Dermis microvascular lymphatic vessel endothelial cell (primary cell): ENCODE results near the gene CDS2. TPM values are rescaled to one million over a fixed set of nuclear protein-coding genes. Genes with fewer than 3 reads are reported as not detected.

Source experiments
- DNase-seq, 2 donors: peaks; one replicate each; pipeline versions ENCODE4 v3.0.0 to v3.0.0-alpha.2; 2010; ENCODE audit warnings: low read depth in 2 of 2
- total RNA-seq: library from RNA; depleted of rRNA; stranded (reverse); fragments of >200 nt; gene quantifications from 2 replicates; pipeline ENCODE4 v1.2.1, GENCODE V29; 2014

CDS2 gene
- total RNA-seq, 1 donor from 2014 or later = 67.0 TPM

DNA sequence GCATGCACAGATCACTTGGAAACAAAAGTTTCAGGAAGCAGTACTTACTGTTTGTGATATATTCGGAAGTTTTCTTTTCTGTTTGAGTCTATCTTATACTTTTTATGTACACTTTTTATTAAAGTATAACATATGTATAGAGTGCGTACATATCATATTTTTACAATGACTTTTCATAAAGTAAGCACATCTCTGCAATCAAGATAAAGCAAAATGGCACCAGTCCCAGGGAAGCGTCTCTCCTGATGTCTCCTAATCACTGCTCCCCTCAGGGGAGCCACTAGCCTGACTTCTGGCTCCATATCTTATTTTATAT lies 26.3 kb downstream of the CDS2 start:
- DNase-seq = no peak

DNA sequence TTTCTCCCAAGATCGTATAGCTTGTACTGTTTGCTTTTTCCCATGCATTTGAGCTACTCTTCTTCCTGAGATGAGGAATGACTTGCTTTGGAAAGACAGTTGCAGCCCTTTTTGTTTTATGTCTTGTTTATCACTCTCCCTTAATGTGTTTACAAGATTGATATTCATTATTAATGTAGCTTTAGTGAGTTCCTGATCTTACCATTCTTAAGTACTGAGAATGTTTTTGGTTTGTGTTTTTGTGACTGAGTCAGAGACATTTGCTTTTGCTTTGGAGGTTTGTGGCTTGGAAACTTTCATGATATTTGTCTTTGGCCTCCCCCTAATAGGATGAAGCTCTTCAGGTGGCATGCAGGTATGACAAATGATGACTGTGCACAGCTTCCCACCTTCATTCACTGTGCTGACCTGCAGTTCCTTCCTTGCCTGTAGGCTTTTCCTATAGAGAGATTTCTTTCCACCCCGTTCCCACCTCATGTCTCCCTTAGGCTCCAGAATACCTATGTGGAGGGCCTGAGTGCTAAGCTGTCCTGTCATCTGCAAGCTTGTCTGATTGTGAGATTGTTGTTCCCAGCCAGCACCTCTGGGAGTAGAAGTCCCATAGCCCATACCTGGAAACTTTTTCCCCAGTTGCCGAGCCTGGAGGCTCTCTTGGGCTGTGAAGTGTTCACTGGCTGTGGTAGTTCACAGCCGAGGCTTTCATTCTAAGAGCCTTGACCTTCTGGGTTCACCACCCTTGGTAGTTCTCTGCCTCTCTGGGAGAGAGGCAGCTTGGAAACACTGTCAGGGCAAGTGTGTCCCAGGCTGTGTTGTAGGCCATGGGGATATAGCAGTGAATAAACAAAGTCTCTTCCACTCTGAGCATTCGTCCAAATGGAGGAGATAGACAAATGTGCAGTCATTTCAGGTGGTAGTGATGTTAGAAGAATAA lies 27.1 kb downstream of the CDS2 start:
- no peak for DNase-seq

DNA sequence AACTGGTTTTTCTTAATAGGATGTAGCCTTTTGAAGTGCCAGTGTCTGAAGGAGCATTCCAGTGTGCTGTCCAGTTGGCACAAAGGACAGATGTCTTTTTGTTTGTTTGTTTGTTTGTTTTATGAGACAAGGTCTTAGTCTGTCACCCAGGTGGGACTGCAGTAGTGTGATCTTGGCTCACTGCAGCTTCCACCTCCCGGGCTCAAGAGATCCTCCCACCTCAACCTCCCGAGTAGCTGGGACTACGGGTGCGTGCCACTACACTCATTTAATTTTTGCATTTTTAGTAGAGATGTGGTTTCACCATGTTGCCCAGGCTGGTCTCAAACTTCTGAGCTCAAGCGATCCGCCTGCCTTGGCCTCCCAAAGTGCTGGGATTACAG lies 27.7 kb downstream of the CDS2 start:
- DNase-seq = no peak

DNA sequence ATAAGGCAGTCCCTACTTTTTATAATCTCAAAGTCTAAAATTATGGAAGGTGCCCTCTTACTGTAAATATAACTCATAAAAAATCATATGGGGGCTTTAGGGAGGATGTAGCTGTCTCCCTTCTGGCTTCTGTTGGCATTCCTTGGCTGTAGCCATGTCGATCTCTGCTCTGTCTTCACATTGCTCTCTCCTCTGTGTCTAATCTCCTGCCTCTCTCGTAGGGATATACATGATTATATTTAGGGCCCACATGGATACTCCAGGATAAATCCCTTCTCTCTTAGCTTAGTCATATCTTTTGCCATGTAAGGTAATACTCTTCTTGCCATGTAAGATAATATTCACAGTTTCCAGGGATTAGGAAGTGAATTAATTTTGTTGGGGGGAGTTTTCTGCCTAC lies 28.6 kb downstream of the CDS2 start:
- DNase-seq = no peak

DNA sequence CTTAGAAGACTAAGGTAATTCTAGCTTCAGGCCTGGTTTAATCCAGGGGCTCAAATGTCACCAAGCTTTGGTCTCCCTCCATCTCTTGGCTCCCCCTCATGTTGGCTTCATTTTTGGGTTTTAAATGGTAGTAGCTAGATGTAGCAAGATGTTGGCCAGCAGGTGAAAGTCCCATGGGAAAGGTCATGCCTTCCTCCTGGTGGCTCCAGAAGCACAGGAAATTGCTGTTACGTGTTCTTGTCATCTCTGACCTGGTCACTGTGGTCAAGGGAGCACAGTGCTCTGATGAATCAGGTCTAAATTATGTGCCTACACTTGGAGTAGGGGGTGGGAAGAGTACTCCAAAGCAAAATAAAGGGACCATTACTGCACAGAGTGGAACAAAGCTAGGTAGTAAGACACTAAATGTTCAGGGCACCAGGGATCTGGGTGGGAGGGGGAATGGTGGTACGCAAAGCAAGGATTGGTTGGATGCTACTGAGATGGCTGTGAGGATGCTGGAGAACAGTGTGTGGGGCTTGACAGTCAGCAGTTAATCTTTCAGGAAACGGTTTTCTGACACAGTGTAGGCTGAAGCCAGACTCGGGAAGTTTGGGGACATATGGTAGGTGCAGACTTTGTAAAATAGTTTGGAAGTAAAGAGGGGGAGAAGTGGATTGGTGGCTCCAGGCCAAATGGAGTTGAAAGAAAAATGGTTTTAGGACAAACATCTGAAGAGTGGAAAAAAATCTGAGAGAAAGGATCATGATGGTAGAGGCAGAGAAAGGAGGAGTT lies 30.1 kb downstream of the CDS2 start:
- peak; percentile 70 to 76 for DNase-seq

DNA sequence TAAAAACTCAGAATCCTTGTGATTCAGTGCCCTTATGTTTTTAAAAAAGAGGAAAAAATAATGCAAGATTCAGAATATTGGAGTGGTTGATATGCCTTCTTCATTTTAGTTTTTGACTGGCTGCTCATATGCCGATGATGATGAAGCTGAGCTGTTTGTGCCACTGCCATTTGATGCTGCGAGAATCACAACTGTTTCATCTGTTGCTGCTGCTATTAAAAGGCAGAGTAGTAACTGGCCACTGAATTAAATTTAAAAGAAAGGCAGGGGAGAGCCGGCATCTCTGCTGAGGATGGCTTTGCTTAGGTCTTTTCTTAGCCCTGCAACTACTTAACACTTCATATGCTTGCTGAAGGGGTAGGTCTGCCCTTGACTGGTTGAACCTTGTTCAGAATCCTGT lies 33.1 kb downstream of the CDS2 start:
- DNase-seq = no peak

DNA sequence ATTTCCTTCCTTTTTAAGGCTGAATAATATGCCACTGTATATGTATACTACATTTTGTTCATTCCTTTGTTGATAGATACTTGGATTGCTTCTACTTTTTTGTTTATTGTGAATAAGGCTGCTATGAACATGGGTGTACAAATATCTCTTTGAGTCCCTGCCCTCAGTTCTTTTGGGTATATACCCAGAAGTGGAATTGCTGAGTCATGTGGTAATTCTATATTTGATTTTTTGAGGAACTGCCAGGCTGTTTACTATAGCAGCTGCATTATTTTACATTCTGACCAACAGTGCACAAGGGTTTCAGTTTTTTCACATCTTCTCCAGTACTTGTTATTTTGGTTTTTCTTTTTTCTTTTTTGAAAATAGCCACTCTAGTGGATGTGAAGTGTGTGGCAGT lies 34.1 kb downstream of the CDS2 start:
- no peak for DNase-seq

DNA sequence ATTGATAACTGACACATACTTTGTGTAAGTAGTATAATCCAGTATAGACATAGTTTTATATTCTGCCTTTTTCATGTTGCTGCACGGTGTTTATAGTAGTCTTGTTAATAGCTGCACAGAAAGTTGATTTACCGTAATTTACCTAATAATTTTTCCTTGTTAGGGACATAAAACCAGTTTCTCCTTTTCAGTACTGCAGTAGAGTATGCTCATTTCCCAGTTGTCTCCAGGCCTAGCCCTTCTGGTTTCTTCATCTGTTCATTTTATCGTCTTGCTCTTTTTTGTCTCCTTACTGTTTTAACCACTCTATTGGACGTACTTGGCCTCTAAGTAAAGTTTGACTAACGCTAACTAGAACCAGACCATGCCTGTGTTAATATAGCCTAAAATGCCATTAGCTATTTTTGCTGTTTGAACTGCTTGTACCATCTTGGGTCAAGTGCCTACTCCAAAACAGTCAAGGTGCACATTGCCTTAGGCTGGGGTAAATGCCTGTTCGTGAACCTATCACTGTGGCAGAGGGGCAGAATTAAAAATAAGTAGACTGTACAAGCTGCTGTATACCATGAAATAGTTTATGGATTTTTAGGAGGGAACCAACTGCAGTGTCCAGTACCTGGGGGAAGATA lies 34.8 kb downstream of the CDS2 start:
- DNase-seq = no peak

DNA sequence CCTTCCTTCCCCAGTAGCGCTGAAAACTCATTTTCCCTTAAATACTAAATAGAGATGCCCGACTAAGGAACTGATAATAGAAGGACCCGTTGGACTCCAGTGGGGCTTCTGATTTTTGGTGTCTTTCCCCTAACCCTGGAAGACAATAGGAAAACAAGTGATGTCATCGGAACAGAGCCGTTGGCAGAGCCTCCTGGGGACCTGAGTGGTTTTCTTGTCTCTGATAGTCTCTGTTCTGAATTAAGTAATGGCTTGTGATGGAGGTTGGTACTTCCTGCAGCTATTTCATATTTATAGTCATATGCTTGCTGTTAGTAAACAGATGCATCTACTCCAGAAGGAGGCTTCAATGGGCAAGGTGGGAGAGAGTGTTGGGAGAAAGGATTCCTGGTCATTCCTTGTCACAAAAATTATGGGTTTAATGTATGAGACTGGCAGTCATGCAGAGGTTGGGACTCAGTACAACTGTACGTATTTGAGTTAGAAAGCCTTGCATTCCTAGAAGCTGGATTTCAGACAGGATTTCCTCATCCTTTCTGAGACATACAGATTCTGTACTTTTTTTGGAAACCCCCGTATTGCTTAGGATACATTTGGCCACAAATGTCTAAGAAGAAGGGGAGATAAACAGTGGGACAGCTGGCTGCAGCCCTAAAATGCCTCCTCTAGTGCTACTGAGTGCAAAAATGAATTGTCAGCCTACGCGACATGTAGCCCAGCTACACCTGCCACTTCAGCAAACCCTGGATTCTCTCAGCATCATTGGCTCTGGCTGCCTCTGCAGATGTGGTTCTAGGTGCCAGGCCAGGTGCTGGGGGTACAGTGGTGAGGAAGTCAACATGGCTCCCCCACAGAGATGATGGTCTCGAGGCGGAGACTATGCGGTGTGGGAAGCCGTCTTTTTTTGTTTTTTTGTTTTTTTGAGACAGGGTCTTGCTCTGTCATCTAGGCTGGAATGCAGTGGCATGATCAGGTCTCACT lies 38.1 kb downstream of the CDS2 start:
- no peak for DNase-seq

DNA sequence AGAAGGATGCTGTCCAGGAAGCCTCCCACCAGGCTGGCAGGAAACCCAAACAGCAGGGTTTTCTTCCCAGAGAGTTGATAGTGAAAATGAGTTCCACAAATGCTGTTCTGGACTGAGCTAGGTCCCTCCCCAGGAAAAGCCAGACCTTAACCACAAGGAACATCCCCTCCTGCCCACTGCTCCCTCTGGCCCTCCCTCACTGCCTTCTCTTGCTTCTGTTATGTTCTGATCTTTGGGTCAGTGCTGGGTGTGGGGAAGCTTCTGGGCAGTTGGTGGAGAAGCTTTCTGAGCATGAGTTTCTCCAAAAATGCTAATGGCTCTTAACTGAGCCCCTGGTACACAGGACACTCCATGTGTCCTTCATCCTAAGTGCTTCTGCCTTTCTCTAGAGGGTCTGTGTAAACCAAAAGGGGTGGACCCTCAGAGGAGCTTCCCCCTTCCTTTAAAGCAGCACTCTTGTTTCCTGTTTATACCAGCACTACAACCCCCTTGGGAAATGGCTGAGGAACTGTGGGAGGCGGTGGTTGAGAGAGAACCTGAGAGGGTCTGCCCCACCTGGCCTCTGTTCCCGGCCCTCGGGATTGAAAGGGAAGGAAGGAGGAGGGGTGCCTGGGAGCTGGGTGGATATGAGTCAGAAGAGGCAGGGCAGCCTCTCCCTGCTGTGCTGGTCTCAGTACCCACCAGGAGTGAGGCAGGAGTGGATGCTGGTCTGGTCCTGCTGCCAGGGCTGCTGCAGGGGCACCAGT lies 42.0 kb downstream of the CDS2 start:
- DNase-seq = peak in 1 of 2 donors; percentile 82

DNA sequence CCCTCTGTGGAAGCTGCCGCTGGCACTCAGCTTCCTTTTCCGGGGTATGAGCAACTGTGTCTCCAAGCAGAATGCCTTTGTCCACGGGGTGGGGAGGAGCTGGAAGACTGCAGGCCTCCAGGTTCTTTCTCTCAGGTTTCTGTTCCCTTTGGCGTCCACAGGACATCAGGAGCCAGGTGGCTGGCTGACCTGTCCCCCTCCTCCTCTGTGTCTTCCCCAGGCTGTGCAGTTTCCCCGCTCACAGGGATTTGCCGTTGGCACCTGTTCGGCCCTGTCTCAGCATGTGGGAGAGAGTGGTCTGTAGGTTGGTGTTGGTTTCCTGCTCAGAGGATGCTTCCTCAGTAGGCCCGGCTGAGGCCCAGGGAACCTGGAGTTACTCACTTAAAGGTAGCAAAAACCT lies 43.5 kb downstream of the CDS2 start:
- DNase-seq = no peak

DNA sequence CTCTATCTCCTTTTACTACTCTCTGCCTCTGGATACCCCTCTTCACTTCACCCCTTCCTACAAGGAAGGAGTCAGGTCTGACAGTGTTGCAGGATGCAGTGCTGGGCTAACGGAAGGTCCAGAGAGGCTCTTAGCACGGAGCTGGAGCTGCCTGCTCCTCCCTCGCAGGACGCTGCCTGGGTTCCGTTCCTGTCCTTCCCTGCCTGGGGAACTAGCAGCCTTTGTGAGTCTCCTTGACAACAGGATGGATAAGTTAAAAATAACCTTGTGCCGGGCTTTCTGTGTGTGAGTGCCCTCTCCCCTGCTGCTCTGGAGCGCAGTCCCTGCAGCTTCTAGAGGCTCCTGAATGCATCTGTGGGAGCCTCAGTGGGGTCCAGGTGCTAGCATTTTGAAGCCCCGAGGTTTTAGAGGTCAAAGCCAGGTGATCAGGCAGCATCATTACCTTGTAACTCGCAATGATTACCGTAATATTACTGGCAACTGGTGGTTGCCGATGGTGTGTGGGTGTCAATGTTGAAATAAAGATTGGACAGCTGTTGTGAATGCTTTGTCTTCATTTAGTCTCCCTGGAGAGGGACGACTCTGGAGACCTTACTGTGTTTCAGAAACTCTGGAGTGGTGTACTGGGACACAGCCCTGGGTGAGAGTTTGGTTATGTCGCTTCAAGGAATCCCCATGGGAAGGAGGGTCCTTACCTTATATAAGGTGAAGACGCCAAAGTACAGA lies 44.4 kb downstream of the CDS2 start:
- DNase-seq = peak in 1 of 2 donors; percentile 11

DNA sequence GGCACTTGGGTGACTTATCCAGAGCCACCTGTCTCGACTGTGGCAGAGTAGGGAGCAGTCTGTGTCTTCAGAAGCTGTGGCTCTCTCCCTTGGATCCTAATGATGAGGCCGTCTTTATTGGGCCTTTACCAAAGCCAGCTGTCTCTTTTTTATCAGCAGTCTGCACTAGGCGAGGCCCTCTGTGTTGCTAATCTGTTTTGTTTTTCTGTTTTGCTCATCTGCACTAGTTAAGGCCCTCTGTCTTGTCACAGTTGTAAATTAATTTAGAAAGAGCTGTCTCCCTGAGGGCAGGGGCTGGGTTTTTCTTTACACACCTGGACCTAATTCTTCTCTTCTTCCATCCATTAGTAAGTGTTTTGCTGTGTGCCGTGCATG lies 45.0 kb downstream of the CDS2 start:
- no peak for DNase-seq

DNA sequence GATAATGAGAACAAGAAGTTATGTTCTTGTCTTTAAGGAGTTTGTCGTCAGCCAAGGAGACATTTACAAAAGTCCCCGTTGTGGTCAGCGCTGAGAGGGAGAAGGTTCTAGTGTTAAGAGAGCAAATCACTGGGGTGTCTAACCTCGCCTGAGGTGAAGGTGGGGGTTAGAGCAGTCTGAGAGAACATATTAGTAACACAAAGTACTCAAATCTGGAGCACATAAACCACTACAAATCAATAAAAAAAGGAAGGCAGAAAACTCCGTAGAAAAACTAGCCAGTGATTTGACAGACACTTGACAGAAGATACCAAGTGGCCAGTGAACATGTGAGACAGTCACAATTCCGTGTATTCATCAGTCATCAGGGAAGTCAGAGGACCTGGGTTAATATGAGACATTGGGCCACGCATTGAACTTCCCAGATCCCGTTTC lies 45.4 kb downstream of the CDS2 start:
- no peak for DNase-seq

DNA sequence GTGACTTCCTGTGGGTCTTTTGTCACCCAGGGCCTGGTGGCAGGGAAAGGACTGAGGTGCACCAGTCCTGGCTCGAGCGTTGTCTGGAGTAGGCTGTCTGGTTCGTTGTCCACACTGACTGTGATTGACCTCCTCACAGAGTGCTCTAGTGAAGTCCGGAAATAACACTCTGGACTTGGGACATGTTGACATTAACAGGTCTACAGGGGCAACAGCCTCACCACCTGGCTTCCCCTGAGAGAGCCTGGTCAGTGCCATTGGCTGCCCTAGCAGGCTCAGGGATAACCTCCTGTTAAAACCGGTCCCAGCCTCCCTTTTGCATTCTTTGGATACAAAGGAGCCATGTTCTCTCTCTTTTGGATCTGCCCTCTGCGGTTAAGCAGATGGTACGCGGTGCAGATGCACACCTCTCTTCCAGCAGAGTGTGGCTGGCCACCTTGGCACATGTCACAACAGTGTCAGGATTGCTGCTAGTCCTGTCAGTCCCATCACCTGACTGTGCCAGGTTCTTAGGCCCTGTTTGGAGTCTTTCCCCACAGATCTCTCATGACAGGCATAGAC lies 46.2 kb downstream of the CDS2 start:
- DNase-seq = peak; percentile 16 to 27

DNA sequence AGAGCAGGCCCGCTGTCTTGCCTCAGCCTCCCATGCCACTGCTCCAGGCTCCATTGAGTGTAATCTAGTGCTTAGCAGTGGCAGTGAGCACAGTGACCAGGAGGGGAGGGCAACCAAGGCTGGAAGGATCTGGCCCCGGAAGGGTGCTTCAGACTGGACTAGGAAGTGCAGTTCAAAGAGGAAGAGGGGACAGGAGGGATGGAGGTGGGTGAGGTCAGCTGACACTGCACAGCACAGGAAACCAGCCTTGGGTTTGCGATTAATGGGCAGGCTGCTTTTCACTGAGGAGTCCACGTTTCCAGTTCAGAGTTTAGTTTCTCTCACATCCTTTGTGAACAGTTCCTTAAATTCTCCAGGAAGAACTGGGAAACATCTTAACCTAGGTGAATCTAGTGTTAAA lies 46.9 kb downstream of the CDS2 start:
- DNase-seq = no peak

DNA sequence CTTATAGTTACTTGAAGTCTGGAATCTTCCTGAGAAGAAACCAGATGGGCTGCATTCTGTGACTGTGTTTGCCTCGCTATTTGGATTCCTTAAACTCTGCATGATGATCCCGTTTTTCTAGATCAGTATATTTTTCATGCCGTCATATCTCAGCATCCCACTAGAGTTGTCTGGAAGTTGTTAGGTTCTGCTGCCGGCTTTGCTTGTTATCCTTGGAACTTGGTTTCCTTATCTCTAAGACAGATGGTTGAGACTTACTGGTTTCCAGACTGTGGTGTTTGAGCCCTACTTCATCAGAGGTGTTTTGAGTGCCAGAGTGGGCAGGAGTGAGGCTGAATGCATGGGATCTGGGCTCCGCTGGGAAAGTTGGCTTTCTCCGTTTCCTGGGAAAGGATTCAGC lies 50.3 kb downstream of the CDS2 start:
- no peak for DNase-seq

DNA sequence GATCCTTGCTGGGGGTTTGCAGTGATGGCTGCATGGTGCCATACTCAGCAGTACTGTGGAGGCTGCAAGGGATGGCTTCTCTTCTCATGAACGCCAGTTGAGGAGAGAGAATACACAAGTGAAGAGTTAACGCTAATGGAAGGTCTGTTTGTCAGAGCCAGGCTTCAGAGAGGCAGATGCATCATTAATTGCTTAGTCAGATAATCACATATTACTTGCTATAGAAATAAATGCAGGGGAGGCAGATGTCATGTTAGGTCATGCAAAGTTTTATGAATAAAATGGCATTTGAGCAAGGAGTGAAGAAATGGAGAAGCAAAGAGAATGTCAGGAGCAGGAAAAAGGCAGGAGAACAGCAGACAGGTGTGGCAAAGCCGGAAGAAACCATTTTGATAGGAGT lies 51.2 kb downstream of the CDS2 start:
- no peak for DNase-seq

DNA sequence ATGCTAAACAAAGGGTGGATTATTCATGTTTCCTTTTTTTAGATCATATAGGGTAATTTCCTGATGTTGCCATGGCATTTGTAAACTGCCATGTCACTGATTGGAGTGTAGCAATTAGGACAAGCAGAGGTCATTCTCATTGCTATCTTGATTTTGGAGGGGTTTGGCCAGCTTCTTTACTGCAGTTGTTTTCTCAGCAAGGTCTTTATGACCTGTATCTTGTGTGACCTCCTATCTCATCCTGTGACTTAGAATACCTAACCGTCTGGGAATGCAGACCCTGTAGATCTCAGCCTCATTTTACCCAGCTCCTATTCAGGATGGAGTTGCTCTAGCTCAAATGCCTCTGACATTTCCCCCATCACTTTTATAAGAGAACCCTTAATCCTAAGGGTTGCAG lies 53.6 kb downstream of the CDS2 start:
- peak in 1 of 2 donors; percentile 29 for DNase-seq

DNA sequence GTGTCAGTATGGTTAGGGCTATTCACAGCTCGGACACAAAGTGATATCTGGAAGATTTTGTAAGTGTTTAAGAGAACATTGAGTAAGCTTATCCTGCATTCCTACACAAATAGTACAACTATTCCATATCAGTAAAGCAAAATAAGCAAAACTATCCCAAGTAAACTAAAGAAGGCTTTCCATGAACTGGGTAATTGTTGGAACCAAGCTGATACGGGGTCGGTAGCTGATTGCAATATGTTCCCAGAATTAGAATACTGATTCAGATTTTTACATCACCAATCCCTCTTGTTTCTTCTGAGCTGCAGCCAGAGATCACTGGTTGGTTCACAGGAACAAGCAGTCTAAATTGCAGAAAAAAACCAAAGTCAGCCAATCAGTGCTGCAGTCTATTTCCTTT lies 54.1 kb downstream of the CDS2 start:
- no peak for DNase-seq
